Hematopoietic multipotent progenitor cell treated with erythropoietin and hydrocortisone succinate and interleukin-3 and kit ligand, for 6 days (in vitro differentiated cells): Measurements from ENCODE around the gene ABCF1.

Source experiments
- DNase-seq: peaks from one replicate; pipeline ENCODE4 v3.0.0-alpha.2; 2015

ABCF1 gene

GRCh38 chr6:30626484-30627366 lies 55.5 kb downstream of the ABCF1 start, which contains the start of gene ATAT1:
Gene ATAT1, plus strand, starts transcription at chr6:30626874.
- DNase-seq, result peak; percentile 93

- no peak for DNase-seq
Measured at GRCh38 chr6:30635834-30636233, 64.6 kb downstream of the ABCF1 start.

DNA sequence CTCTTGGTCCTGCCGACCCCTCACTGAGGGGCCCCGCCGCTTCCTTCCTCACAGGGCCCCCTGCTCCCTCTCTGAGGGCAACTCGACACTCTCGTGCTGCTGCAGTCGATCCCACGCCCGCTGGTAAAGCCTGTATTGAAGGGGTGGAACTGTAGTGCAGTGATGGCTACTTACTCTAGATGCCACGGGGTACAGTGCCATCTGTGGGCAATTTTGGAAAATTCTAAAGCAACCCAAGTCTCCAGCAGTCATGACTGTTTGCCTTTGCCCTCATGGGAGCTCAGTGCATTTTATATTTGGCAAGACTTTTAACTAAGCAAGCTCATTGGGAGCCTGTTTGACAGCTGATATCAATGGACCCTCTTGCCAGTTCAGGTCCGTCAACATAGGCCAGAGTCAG lies 69.2 kb downstream of the ABCF1 start:
- DNase-seq, result peak; percentile 61

DNA sequence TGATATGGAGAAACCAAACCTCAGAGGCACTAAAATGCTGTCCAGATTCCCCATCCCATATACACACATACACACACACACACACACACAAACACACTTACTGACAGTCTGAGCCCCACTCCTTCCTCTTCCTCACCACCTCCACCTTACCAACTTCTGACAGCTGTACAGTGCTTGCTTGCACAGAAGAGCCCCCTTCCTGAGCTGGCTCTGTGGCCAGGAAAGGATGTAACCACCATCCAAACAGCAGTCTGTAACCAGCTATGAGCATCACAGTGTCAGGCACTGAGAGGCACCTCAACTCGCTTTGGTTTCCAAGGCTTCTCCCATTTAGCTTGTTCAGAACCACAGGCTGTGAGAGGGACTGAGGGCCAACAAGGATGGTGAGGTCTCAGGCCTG lies 69.8 kb downstream of the ABCF1 start:
- no peak for DNase-seq
